GM10847 (cell line): Measurements from ENCODE around the gene CLSTN1.

Source experiments
- POLR2A ChIP-seq: IDR thresholded peaks from 2 replicates; pipeline ENCODE4 v1.6.1; 2011; ENCODE audit not compliant: insufficient read length; ENCODE audit errors: extremely low read depth

Gene CLSTN1

GRCh38 chr1:9722378-9722749 is 101.4 kb downstream of the CLSTN1 start:
- no peak for TF ChIP-seq POLR2A

GRCh38 chr1:9721606-9722377 is 102.0 kb downstream of the CLSTN1 start:
- no peak for TF ChIP-seq POLR2A

- no peak for TF ChIP-seq POLR2A
Observed at GRCh38 chr1:9720785-9721605, 102.8 kb downstream of the CLSTN1 start.

GRCh38 chr1:9719978-9720722 is 103.6 kb downstream of the CLSTN1 start:
- TF ChIP-seq POLR2A: no peak

- no peak for TF ChIP-seq POLR2A
Observed at GRCh38 chr1:9718006-9718680, 105.6 kb downstream of the CLSTN1 start.

- no peak for TF ChIP-seq POLR2A
Observed at GRCh38 chr1:9717193-9718005, 106.4 kb downstream of the CLSTN1 start.

- TF ChIP-seq POLR2A: no peak
Observed at GRCh38 chr1:9716404-9717192, 107.2 kb downstream of the CLSTN1 start.

- TF ChIP-seq POLR2A: no peak
Observed at GRCh38 chr1:9715536-9716226, 108.1 kb downstream of the CLSTN1 start.

GRCh38 chr1:9714257-9714718 is 109.5 kb downstream of the CLSTN1 start:
- TF ChIP-seq POLR2A: no peak

- no peak for TF ChIP-seq POLR2A
Observed at GRCh38 chr1:9711466-9712020, 112.2 kb downstream of the CLSTN1 start.

- no peak for TF ChIP-seq POLR2A
Observed at GRCh38 chr1:9710037-9710436, 113.7 kb downstream of the CLSTN1 start.

- TF ChIP-seq POLR2A: no peak
Observed at GRCh38 chr1:9706178-9706577, 117.6 kb downstream of the CLSTN1 start.
